ENCODE measurements around the gene RNF17. TPM values are rescaled to one million over a fixed set of nuclear protein-coding genes. Genes with fewer than 3 reads are reported as not detected.

Gene RNF17
- total and polyA plus RNA-seq, 2 of the 8 experiments (the other 6 are each of a cell fraction or from before 2014, with no cell fraction given): not detected

GRCh38 chr13:24725379-24725778 lies 38.6 kb upstream of the RNF17 start:
- no peak for DNase-seq (ENCODE audit: low read depth in 1 of 2, low spot score in 2 of 2)
- H3K9ac ChIP-seq (replicated peaks in 1 of 4; ENCODE audit: extremely low read depth in 1 of 4, low read depth in 3 of 4, low read length in 3 of 4): no peak overlapping the region
- CTCF ChIA-PET (ENCODE audit: partially characterized antibody): interaction anchor here (0.7 to 7.7 kb wide), 8 partner anchors 12 to 119 kb away, joined by 3 to 95 read pairs (median 28); no protein-coding TSS in a partner anchor

More at GRCh38 chr13:24725379-24725778, 38.6 kb upstream of the RNF17 start:
- Histone ChIP-seq H3K79me1 (ENCODE audit: low read depth, low read length) (no peaks in the 10 kb centered on the region), H3K79me2 (ENCODE audit: control insufficient read depth in 1 of 2, insufficient read depth in 2 of 2, low read length in 2 of 2) (no peaks in the 10 kb centered on the region), H2BK12ac (ENCODE audit: low read depth, low read length) (no peak overlapping the region), H3K36me3 (ENCODE audit: control insufficient read depth in 2 of 4, insufficient read depth in 4 of 4, low read length in 3 of 4) (no peaks in the 10 kb centered on the region), H2BK5ac (ENCODE audit: low read depth, low read length) (no peak overlapping the region), H3K56ac (replicated peaks; ENCODE audit: insufficient read length, low read depth, low read length) (no peak overlapping the region), H3K14ac (ENCODE audit: insufficient read length) (no peak overlapping the region), H4K91ac (replicated peaks; ENCODE audit: insufficient read length, low read length) (no peak overlapping the region), H3K23ac (ENCODE audit: insufficient read length) (no peak overlapping the region), H3K27ac (ENCODE audit: low read depth, low read length) (no peak overlapping the region), H3K4ac (replicated peaks; ENCODE audit: insufficient read length, low read depth, low read length) (no peak overlapping the region), H2BK20ac (ENCODE audit: low read length) (no peak overlapping the region), H2BK120ac (replicated peaks; ENCODE audit: low read depth, low read length) (no peak overlapping the region), H2AFZ (ENCODE audit: low read length) (no peak overlapping the region), H4K20me1 (replicated peaks in 1 of 2; ENCODE audit: control insufficient read depth in 1 of 2, insufficient read depth in 2 of 2, low read length in 2 of 2) (no peaks in the 10 kb centered on the region), H3K27me3 (replicated peaks in 1 of 4; ENCODE audit: control insufficient read depth in 3 of 4, extremely low read depth in 1 of 4, insufficient read depth in 3 of 4, low read length in 3 of 4) (no peaks in the 10 kb centered on the region), H4K5ac (ENCODE audit: insufficient read length, low read depth, low read length) (no peak overlapping the region), H3K18ac (ENCODE audit: extremely low read depth, low read length) (no peak overlapping the region), H3K4me3 (ENCODE audit: extremely low read depth in 1 of 4, insufficient read depth in 2 of 4, low read depth in 3 of 4, low read length in 4 of 4) (no peak overlapping the region), H2AK5ac (ENCODE audit: low read depth, low read length) (no peak overlapping the region), H4K8ac (ENCODE audit: extremely low read depth, insufficient read depth, low read length) (no peak overlapping the region), H3K4me1 (replicated peaks in 1 of 4; ENCODE audit: control insufficient read depth in 3 of 4, insufficient read depth in 4 of 4, low read length in 3 of 4) (no peaks in the 10 kb centered on the region), H3K23me2 (ENCODE audit: low read depth, low read length) (no peaks in the 10 kb centered on the region), H3K4me2 (ENCODE audit: insufficient read depth in 1 of 2, low read depth in 2 of 2, low read length in 2 of 2) (no peak overlapping the region), H2BK15ac (ENCODE audit: low read length) (no peak overlapping the region), H3K9me3 (ENCODE audit: insufficient read depth in 2 of 2, low read depth in 1 of 2, low read length in 1 of 2) (no peaks in the 10 kb centered on the region)
- FAIRE-seq: no peak
- WGBS, 2 experiments (ENCODE audit: extremely low coverage in 1 of 2, insufficient coverage in 1 of 2, insufficient read length in 1 of 2, insufficient replicate concordance in 2 of 2, low coverage in 1 of 2, low lambda C conversion rate in 2 of 2, missing lambda C conversion rate in 1 of 2): 87% methylated on average over 5 of the region's 5 CpGs; no CpG with 5 or more reads in 1 of the 2 experiments
- POLR2A ChIA-PET (ENCODE audit: partially characterized antibody): no interaction called here
- TF ChIP-seq CREB1 (IDR thresholded peaks at IDR 0.05): no peak
- TF ChIP-seq TEAD4 (IDR thresholded peaks at IDR 0.05; ENCODE audit: low read depth, low read length): no peak
- no peak for TF ChIP-seq YY1 (IDR thresholded peaks at IDR 0.05; ENCODE audit: low read depth, low read length)
- no peak for TF ChIP-seq SIX5 (IDR thresholded peaks at IDR 0.05; ENCODE audit: low read depth, low read length)
